ENCODE measurements around the gene FBXL19.
"Not testable (repeated sequence)": the region's sequence is repeated elsewhere in the genome, so short reads cannot be mapped to it uniquely, and the experiment has no call there.

Gene FBXL19

DNA sequence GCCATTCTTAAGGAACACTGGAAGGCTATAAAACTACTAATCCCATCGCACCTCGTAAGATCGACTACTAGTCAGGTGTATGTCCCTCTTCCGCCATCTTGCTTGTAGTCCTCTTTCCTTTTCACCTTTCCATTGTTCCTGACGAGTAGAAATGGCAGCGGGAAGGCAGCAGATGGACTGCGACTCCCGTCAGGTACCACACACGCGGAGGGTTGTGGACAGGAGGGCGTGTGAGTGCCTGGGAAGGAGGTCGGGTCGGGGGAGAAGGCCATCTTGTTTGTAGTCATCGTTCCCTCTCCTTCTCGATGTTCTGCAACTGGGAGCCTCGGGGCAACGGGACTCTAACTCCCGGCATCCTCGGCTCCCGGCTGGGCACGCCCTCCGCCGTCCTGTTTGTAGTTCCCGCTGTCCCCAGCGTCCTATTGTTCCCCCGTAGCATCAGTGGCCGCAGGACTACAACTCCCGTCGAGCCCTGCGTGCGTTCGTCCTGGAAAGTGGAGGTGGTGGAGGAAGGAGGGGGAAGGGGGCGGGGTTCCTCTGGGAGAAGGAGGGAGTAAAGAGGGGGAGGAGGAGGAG, 324 bp upstream of the FBXL19 start:
- DNase-seq, result peak; percentile 99

DNA sequence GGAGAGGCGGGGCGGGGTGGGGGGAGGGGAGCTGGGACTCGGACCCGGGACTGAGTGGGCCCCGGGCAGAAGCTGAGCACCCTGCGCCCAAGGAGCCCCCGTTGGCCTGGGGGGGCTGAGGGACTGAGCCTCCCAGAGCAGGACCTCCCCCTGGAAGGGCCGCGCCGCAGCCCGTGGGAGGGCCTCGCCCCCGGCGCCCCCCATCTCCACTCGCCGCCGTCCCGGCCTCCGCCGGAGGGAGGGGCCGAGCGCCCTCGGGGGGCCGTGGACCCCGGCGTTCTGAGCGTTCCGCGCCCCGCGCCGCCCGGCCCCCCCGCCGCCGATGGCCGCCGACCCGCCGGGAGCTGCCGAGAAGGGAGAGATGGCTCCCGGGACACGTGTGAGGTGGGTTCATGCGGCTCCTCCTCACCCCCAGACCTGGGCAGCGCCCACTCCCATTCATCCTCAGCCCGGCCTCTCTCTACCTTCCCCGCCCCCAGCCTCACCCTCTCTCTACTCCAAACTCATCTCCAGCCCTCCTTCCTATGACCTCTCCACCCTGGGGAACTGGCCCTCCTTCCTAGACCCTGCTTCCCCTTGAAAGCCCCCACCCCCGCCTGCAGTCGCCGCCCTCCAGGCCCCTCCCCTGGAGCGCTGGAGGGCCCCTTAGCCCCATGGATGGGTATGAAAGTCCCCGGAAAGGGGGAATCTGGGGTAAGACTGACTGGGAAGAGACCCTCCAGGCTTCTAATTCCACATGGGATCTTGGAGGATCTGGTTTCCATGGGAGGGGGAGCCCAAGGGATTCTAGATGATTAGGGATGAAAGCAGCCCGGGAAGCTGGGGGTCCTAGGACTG, 922 bp downstream of the FBXL19 start:
- peak in 1 of 2 experiments; percentile 26 for DNase-seq

DNA sequence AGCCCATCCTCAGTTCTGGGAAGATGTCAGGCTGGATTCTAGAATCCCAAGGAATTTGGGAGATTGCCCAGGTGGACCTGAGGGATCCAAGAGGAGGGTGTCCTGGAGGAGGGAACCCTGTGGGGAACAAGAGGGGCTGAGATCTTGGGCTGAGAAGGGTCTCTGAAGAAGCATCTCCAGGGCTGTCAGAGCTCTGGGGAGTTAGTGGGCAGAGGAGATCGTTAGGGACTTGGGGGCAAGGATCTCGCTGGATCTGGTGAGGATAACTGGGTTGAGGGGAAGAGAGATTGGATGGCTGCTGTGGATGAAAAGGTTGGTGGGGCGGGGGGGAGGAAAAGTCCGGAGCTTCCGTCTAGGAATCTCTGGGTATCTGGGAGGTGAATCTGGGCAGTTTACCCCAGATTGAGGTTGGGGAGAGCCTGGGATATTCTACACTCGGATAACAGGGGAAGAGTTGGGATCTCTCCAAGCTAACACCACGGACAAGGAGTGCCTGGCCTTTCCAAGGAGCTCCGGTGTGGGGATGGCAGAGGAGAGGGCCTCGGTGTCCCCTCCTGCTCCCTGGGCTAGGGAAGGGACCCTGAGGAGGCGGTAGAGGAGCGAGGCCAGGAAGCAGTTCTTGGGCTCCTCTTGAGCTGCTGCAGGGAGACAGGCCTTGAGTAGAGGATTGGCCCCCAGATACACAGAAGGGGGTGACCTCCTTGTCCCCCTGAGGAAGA, 1.7 kb downstream of the FBXL19 start:
- DNase-seq, result no peak

DNA sequence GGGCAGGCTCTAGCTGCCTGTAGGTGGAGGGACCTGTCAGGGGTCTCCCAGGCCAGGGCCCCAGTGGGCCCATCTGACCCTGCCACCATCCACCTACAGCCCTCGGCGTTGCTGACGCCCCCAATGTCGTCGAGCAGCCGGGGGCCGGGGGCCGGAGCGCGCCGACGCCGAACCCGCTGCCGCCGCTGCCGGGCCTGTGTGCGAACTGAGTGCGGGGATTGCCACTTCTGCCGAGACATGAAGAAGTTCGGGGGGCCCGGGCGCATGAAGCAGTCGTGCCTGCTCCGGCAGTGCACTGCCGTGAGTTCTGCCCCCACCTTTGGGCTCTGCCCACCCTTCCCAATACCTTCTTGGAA, 2.2 kb downstream of the FBXL19 start:
- DNase-seq, result no peak

DNA sequence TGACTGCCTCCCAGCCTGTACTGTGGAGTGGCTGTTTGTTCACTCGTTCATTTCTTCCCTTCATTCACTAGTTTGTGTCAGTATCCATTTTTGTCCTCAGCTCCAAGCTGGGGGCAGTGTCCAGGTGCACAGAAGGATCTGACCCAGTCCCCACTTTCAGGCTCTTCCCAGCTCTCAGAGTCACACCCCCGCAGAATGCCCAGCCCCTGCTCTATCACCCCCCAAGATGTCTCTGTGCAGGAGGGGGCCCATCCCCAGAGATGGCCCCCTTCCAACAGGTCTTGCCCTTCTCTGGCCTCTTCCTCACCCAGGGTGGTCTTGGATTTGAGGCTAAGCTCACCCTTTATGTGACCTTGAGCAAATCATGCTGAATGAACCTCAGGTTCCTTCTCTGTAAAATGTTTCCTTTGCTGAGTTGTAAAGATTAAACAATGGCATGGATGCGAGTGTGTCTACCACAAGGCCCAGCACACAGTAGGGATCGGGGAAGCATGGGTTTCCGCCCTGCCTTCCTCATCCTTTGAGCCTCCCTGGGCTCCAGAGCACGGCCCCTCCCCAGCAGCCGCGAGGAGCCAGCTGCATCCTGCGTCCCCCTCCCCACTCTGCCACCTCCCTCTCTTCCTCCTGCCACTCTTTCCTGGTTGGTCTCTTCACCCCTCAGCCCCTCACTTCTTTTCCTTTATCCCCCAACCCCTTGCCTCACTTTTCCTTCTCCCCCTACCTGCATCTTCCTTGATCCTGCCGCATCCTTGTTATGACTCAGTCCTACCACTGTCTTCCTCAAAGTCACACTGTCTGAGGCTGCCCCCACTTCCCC, 2.8 kb downstream of the FBXL19 start:
- DNase-seq, result no peak

DNA sequence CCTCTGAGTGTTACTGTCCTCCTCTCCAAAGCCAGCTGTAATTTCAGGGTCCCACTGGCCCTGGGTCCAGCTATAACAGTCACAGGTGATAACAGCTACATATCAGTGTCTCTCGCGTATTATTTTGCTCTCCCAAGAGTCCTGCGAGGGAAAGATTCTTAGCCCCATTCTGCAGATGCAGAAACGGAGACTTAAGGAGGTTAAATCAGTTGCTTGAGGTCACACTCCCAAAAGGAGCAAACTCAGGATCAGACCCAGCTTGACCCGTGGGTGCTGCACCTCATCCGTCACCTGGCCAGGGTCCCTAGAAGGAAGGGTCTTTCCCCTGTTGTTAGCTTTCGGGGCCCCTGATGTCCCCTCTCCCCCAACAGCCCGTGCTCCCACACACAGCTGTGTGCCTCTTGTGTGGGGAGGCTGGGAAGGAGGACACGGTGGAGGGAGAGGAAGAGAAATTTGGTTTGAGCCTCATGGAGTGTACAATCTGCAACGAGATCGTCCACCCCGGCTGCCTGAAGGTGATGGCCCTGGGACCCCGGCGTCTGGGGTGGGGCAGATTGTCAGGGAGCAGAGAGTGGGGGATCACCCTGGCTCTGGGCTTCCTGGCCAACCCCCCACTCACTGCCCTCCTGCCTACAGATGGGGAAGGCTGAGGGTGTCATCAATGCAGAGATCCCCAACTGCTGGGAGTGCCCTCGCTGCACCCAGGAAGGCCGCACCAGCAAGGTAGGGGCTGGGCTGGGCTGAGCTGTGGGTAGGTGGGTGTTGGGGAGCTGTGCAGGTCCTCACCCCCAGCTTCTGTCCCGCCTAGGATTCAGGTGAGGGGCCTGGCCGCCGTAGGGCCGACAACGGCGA, 3.8 kb downstream of the FBXL19 start:
- peak in 1 of 2 experiments; percentile 41 for DNase-seq

DNA sequence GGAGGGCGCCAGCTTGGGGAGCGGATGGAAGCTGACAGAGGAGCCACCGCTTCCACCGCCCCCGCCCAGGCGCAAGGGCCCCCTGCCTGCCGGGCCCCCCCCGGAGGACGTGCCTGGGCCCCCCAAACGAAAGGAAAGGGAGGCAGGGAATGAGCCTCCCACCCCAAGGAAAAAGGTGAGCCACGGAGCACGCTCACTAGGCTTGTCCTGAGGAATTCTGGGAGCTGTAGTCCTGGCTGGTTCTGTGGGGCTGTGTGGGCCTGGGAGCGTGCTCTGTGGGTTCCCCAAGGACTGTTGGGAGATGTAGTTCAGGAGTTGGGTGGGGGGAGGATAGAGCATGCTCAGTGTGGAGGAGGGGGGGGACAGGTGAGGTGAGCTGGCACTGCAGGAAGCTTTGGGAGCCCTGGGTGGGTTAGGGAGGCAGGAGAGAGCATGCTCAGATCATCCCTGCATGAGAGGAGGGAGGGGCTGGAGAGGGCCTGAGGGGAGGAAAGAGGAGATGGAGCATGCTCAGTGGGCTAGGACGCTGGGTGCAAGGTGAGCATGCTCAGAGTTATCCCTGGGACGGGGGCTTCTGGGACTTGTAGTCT, 4.5 kb downstream of the FBXL19 start:
- peak; percentile 96 to 97 for DNase-seq

DNA sequence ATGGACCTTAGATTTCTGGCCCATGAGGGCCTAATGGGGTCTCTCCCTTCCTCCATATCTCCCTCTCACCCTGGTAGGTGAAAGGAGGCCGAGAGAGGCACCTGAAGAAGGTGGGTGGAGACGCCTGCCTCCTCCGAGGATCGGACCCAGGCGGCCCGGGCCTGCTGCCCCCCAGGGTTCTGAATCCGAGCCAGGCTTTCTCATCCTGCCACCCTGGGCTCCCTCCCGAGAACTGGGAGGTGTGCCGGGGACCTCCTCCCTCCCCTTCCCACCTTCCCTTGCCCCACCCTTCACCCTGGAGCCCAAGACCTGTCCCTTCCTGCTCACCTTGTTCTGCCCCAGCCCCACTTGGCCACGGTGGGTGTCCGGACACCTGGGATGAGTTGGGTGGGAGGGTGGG, 5.0 kb downstream of the FBXL19 start:
- no peak for DNase-seq

DNA sequence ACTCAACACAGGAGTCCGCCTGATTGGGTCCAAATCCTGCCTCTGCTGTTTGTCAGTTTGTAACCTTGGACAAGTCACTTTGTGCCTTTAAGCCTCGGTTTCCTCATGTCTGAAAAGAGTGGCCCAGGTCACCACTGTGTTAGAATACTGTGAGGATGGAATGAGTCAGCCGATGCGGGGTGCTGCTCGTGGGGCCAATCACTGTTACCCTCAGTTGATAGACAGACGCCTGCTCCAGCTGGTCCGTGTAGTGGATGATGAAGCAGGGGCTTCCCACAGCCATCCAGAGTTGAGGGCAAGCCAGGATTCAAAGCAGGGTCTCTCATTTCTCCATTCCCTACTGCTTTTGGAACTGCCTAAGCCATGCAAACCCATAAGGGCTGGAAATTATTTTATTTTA, 5.8 kb downstream of the FBXL19 start:
- DNase-seq, result no peak

DNA sequence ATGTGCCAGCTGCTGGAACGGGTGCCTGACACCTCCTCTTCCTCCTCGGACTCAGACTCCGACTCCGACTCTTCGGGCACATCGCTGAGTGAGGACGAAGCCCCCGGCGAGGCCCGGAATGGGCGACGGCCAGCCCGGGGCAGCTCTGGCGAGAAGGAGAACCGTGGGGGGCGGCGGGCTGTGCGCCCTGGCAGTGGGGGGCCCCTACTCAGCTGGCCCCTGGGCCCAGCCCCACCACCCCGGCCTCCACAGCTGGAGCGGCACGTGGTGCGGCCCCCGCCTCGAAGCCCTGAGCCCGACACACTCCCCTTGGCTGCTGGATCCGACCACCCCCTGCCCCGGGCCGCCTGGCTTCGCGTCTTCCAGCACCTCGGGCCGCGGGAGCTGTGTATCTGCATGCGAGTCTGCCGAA, 6.8 kb downstream of the FBXL19 start:
- no peak for DNase-seq

DNA sequence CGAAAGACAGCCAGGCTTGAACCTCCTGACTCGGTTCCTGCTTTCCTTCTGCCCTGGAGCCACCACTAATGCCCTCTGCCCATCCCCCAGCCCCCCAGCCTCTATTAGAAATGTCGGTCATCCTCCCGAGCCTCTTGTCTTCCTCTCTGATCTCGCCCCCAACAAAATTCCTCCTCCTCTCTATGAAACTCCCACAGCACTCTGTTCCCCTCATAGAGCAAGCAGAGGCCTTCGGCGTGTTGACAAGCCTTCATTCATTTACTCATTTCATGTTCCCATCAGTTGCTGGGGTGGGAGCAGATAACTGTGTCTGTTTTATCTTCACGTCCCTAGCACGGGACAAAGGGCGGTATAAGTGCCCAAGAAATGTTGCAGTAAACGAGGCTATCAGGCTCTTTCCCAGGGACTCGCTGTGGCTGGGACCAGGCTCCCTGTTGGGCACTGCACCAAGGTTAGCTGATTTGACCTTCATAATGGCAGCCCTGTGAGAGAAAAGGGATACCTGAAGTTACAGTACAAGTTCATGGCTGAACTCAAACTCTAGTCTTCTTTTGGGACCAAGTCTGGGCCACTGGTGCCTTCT, 7.8 kb downstream of the FBXL19 start:
- no peak for DNase-seq

DNA sequence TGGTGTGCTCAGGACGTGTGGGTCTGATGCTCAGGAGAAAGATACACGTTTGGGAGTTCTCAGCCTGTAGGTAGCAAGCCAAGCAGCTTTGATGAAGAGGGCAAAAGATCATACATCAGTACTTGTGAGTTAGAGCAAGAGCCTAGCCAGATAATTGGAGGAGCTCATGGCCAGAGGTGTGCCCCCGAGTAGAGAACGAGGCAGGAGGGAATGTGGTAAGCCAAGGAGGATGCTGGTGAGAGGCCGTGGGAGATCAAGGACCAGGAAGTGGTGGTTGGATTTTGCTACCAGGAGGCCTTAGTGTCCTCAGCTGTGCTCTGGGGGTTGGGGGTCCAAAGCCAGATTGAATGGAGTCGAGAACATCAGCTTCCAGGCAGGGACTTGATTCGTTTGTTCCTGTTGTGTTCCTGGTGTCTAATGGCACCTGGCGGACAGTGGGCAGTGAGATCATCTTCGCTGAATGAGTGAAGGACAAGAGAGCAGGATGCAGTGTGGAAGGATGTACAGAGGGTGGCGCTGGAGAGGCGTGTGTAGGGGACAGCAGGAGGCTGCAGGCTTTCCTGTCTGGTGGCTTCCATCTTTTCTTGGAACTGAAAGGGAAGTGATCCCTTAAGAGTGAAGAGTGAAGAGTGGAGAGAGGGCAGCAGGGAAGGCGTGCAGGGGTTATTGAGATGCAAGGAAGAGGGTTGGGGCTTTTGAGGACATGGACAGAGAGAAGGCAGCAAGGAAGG, 11.6 kb downstream of the FBXL19 start:
- DNase-seq, result peak in 1 of 2 experiments; percentile 40

DNA sequence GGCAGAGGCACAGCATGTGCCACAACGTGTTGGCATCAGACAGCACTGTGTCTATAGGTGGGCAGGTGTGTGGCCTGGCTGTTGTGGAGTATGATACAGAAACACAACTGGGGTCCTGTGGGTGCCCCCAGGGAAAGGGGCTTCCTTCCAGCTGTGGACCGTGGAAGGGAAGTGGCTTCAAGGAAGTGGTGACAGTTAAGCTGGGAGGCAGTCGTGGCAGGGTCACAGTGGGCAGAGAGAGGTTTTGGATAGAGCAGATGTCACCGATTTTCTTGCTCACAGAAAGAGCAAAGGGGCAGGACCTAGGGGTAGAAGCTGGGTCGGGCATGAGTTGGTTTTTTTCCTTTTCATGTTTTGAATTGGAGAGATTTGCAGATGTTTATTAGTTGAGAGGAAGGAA, 14.3 kb downstream of the FBXL19 start:
- DNase-seq, result no peak

DNA sequence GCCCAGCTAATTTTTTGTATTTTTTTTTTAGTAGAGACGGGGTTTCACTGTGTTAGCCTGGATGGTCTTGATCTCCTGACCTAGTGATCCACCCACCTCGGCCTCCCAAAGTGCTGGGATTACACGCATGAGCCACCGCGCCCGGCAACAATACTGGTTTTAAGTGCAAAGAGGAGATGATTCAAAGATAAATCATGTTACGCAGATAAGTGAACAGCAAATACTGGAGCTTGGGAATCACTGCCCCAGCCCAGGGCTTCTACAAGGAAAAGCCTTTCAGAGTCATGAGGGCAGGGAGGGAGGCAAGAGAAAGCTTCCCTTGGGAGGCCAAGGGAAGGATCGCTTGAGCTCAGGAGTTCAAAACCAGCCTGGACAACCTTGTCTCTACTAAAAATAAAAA, 16.2 kb downstream of the FBXL19 start:
- not testable (repeated sequence) for DNase-seq

DNA sequence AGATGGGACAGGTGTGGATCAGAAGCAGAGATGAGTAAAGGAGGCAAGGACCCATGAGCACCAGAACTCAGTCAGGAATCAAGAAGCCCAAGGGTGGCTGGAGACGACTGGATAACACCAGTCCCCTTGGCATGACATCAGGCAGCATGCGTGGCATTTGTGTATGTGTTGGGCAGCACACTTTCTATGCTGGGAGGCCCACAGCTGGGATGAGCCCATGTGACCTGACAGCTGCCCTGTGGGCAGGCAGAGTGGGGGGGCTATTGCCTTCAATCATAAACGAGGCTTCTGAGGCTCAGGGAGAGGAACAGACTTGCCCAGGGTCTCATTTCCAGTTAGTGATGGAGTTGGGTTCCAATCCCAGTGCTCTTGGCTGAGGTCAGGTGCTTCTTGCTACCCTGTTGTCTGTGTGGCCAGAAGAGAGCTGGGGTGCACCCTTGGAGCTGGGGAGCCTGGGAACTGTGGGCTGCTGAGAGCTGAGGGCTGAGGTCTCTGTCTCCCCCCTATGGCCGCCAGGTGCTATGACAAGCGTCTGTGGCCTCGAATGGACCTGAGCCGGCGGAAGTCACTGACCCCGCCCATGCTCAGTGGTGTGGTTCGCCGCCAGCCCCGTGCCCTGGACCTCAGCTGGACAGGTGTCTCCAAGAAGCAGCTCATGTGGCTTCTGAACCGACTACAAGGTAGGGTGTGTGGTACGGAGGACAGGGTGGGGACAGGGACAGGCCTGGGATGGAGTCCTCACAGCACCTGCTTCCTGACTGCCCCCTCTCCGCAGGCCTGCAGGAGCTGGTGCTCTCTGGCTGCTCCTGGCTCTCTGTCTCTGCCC, 18.4 kb downstream of the FBXL19 start:
- peak in 1 of 2 experiments; percentile 74 for DNase-seq

DNA sequence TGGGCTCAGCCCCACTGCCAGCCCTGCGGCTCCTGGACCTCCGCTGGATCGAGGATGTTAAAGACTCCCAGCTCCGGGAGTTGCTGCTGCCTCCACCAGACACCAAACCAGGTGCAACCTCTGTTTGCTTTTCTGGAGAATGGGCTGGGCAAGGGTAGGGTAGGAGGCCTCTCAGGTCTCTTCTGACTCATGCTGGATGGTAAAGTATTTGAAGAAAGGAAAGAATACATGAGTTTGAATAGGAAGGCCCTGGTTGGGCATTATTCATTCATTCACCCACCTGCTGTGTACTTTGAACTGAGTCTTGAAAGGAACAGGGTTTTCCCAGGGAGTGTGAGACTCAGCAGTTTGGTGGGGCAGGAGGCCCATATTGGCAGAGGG, 19.0 kb downstream of the FBXL19 start:
- no peak for DNase-seq

DNA sequence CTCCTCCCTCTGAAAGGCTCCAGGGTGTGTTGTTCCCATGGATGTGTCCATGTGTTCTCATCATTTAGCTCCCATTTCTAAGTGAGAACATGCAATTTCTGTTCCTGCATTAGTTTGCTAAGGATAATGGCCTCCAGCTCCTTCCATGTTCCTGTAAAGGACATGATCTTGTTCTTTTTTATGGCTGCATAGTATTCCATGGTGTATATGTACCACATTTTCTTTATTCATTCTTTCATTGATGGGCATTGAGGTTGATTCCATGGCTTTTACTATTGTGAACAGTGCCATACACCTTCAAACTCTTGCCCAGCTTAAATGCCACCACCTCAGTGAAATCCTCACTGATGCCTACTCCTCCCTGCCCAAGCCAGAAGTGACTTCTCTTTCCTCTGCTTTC, 21.0 kb downstream of the FBXL19 start:
- DNase-seq, result no peak

DNA sequence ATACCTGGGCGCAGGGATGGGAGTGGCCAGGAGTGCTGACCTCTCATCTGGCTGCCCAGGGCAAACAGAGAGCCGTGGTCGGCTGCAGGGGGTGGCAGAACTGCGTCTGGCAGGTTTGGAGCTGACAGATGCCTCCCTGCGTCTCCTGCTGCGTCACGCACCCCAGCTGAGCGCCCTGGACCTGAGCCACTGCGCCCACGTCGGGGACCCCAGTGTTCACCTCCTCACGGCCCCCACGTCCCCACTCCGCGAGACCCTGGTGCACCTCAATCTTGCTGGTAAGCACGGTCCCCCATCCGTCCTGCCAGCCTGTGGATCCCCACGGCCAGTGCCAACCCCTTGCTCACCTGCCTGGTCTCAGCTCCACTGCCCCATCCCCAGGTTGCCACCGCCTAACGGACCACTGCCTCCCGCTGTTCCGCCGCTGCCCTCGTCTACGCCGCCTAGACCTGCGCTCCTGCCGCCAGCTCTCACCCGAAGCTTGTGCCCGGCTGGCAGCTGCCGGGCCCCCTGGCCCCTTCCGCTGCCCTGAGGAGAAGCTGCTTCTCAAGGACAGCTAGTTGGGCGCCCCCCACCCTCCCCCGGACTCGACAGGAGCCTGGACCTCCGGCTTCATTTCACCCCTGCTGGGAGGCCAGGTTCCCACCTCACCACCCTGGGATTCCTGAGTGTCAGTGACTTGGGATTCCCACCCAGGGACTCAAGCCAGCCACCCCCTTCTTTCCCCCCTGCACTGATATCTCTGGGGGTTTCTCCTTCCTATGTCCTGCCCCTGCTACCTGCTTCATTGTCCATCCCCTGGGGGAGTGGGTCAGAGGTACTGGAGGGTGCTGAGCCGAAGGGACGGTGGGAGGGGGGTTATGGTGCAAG, 23.5 kb downstream of the FBXL19 start:
- no peak for DNase-seq

DNA sequence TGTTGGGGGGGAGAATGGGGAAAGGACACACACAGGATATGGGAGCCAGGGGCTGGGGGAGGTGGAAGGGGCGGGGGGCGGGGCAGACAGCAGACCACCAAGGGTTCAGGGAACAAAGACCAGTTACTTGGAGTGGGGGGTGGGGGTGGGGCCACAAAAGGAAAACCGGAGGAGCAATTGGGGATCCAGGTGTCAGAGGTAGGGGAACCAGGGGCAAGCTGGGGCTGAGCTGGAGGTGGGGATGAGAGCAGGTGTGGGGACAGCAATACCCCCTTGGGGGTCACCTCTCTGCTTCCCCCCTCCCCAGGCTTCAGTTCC, 24.1 kb downstream of the FBXL19 start:
- no peak for DNase-seq
